Activated CD4-positive, alpha-beta T cell treated with anti-CD3 and anti-CD28 coated beads for 24 hours (primary cell): ENCODE measurements around the gene SSBP3.
"Not testable (repeated sequence)": the region's sequence is repeated elsewhere in the genome, so short reads cannot be mapped to it uniquely, and the experiment has no call there.

Experiments
- DNase-seq, 2 donors: peaks; one replicate each; pipeline ENCODE4 v3.0.0-alpha.2; 2020; ENCODE audit warnings: low read depth in 2 of 2

The SSBP3 gene

GRCh38 chr1:54348700-54349021 lies 57.5 kb downstream of the SSBP3 start:
- no peak for DNase-seq

DNA sequence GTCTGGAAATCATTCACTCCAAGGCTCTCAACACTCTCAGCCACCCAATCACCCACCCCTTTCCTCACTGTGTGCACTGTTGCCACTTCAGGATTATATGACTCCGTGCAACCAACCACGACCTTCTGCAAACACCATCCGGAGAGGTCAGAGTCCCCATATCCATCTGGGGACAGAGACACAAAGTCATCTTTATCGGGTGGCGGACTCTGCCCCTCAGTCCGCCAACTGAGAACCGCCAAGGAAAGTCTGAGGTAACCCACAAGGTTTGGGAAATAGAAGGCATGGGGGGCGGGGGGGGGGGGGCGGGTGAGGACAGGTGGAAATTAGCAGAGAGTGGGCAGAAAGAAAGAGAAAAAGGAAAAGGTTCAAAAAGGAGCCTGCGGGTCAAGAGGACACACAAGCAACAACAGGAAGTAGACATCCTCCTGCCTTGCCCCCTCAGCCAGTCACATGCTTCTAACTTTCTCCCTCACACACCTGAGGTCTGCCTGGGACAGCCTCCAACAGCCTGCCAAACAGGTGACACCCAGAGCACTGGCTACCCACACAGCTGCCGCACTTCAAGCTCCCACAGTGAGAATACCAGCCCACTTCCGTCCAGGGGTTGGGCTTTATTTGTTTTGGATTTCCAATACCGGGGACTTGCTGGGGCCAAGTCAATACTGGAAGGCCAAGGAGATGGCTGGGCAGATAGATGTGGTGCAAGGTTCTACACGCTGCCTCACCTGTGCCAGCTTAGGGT lies 58.1 kb downstream of the SSBP3 start:
- DNase-seq, result no peak

GRCh38 chr1:54347261-54347954 lies 58.8 kb downstream of the SSBP3 start:
- DNase-seq, result no peak

GRCh38 chr1:54345548-54345947 lies 60.6 kb downstream of the SSBP3 start:
- DNase-seq, result not testable (repeated sequence)

GRCh38 chr1:54345116-54345515 lies 61.1 kb downstream of the SSBP3 start:
- DNase-seq, result no peak

- no peak for DNase-seq
Measured at GRCh38 chr1:54342742-54343687, 63.2 kb downstream of the SSBP3 start.

DNA sequence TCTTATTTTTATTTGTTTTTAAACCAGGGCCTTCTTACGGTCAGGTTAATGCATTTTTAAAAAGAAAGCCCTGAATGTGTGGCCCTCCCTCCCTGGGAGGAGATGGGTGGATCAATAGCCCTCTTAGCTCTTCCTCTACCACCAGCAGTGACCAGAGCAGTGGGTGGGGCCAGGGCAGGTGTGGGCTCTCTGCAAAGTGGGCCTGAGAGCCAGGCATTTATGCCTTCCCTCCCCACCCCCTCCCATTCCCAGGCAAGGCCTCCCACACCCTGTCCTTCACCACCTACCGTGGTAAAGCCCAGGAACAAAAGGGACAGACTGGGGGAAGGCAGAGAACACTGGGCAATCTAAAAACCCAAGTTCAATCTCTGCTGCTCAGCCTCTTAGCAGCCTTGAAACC lies 63.9 kb downstream of the SSBP3 start:
- DNase-seq, result no peak

DNA sequence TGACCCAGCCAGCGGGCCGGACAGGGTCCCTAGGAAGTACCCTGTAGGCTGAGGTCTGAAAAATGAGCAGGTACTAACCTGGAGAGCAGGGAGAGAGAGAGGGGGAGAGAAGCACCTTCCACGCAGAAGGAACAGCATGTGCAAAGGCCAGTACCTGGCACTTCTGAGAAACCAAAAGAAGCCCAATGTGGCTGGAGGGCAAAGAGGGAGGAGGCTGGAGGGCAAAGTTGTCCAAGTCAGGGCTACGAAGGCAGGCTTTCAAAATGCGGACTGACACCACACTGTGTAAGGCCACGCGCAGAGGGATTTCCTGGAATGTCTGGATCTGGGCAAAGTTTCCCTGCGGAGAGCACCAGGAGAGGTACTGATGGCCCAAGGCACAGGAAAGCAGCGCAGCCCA lies 64.4 kb downstream of the SSBP3 start:
- no peak for DNase-seq

DNA sequence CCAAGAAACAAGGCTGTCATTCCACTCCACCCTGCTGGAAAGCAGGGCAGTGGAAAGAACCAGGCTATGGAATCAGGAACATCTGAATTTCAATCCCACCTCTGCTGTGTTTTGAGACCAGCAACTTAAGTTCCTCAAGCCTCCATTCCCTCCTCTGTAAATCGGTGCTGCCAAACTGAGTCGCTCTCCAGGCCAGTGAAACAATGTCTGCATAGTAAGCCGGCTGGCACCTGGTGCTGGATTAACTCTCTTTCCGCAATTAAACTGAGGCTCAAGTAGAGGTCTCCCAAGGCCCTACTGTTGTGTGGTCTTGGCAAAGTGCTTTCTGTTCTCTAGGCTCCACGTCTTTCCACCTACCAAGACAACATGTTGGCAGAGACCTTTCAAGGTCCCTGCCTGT lies 65.3 kb downstream of the SSBP3 start:
- DNase-seq, result no peak

DNA sequence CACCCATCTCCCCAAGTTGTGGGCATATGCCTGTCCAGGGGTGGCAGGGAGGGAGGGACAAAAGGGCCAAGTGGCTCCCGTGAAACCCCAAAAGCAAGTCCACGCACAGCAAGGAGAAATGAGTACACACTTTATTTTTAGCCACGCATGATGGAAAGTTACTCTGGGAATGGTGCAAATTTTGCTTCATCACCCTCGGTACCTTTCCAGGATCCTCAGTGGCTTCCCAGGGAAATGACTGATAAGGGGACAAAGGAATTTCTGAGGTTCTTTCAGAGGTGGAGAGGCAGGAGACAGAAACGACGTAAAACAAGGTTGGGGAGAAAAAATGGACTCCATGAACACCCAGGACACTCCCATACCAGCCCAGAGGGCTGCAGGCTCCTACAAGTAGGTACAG lies 65.8 kb downstream of the SSBP3 start:
- no peak for DNase-seq

DNA sequence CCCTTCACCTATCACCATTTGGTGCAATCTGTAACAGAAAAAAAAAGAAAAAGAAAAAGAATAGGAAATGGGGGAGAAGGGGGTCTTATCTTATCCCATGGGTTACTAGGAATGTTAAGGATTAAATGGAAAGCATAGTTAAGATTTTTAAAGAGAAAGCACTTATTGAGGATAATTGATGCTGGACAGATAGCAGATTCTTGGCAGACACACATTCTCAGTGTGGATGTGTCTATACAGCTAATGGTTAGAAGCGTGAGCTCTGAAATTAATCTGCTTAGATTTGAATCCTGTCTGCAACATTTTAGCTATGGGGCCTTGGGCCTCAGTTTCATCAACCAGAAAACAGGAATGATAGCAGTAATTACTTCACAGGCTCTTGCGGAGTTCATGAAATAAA lies 67.1 kb downstream of the SSBP3 start:
- DNase-seq, result no peak

GRCh38 chr1:54338464-54338863 lies 67.7 kb downstream of the SSBP3 start:
- DNase-seq, result no peak

- DNase-seq, result no peak
Measured at GRCh38 chr1:54337928-54338327, 68.3 kb downstream of the SSBP3 start.

DNA sequence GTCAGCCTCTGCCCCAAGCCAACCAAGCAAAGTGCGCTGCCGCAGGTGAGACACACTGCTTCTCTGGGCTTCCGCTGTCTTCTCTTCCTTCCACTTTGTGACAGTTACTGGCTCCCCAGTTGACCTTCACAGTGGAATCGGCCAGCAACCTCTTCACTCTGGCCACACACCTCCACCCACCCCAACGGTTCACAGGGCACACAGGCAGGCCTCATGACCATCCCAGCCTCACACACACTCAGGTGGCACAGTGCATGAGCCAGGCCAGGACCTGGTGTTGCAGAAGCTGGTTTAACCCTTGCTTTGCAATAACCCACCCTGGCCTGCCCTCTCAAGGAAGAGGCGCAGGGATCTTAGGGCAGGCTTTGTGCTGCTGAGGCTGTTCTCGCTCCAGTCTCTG lies 69.2 kb downstream of the SSBP3 start:
- DNase-seq, result no peak

GRCh38 chr1:54336116-54336515 lies 70.1 kb downstream of the SSBP3 start:
- no peak for DNase-seq

DNA sequence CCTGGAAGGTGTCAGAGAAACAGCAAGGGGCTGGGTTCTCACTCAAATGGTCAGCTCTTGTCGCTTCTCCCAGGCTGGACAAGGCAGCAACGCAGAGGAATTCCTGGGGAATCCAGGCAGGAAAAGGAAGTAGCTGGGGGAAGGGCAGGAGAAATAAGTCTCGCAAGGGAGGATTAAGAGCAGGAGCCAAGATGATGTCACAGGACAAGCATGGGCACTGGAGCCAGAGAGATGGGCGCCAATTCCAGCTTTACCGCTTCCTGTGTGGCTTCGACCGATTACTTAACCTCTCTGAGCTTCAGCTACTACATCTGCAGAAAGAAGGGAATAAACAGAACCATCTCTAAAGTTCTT lies 70.5 kb downstream of the SSBP3 start:
- DNase-seq, result no peak

- DNase-seq, result no peak
Measured at GRCh38 chr1:54335011-54335754, 71.0 kb downstream of the SSBP3 start.

DNA sequence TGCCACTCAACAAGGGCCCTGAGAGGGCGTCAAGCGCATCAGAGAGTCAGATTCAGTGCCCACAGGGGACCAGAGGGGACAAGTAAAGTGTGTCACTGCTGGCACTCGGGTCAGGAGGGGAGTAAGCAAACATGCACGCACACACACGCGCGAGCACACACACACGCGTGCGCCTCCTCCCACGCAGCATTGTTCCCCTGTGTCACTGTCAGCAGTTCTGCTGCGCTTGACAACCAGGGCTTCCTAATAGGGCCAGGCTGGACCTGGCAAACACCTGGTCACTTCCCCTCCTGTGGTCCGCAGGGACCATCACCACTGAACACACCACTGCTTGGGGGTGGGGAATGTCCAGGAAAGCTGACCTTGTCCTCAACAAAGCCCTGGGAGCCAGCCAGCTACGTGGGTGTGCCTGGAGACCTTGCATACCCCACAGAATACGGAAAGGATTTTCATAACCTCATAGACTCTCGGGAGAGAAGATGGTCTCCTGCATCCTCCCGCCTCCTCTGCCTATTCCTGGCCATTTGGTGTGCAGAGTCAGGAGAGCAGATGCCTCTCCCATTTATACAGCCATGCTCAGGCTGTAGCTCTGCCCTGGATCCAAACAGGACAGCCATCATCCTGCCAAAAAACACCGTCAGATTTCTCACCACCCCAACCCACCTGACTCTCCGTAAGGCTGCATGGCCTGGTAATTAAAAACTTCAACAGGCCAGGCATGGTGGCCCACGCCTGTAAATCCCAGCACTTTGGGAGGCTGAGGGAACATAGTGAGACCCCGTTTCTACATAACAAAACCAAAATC lies 73.2 kb downstream of the SSBP3 start:
- no peak for DNase-seq

DNA sequence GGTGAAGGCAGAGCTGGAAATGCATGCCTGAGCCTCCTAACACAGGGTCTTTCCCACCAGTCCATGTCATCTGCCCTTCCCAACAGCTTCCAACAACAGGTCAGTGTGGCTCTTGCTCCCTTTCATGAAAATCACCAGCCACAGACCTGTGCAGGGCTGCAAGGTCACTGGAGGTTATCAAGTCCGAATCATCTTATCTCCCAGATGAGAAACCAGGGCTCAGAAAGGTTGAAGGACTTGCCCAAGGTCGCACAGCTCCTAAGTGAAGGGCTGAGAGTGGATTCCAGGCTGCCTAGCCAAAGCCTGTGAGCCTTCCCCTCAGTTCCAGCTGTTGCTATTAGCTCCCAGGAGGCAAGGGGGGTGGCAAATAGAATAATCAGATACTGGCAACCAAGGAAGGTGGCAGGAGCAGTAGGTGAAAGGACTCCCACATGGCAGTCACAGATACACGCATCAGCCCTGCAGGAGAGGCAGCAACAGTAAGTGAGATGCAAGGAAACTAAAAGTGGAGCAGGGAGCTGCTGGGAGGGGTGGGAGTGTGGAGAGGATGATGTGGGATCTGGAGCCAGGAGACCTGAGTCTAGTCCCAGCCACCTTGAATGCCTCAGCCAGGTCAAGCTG lies 74.2 kb downstream of the SSBP3 start:
- no peak for DNase-seq

DNA sequence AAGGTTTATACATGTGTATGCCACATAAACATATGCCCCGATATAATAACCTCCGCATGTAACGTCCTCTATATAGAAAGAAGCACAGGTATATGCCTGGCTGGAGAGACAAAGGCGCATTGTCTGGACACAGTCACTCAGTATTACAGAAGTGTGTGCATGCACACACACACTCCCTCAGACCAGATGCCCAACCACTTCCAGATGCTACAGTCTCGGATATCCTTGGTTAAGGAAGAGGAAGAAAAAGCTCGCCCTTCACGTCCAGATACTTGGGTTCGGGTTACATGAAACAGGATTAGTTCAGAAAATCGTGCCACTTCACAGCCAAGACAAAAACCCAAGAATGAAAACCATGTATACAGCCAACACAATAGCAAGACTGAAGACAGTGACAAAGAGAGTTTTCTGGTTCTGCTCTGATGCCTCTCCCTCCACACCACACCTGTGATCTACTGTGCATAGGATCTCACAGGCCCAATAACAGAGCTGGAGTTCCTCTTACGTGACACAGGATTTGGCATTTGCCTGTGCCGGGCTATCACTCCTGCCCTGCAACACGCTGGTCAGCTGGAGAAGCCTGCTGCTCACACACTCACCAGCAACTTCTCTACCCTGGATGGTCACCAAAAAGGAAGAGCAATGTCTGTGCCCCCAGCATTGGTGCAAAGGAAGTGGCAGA lies 75.0 kb downstream of the SSBP3 start:
- no peak for DNase-seq
